ENCODE data around the gene FAM89B.

The FAM89B gene

GRCh38 chr11:65591939-65592857, 19.9 kb downstream of the FAM89B start:
- FAIRE-seq = no peak

GRCh38 chr11:65592858-65593517, 20.6 kb downstream of the FAM89B start:
- no peak for FAIRE-seq

GRCh38 chr11:65593518-65594414, 21.4 kb downstream of the FAM89B start:
- no peak for FAIRE-seq

- FAIRE-seq = no peak
Measured at GRCh38 chr11:65595131-65595530, 22.8 kb downstream of the FAM89B start.

- FAIRE-seq = no peak
Measured at GRCh38 chr11:65595543-65596281, 23.4 kb downstream of the FAM89B start, which contains the start of gene KCNK7. TSS of gene KCNK7 (minus strand) at chr11:65595800. CDS start at chr11:65595772, 28 bp downstream.

- no peak for FAIRE-seq
Measured at GRCh38 chr11:65596520-65596919, 24.2 kb downstream of the FAM89B start.

- FAIRE-seq = no peak
Measured at GRCh38 chr11:65598258-65598699, 25.9 kb downstream of the FAM89B start.

GRCh38 chr11:65599216-65599954, 27.0 kb downstream of the FAM89B start:
- no peak for FAIRE-seq

- FAIRE-seq = no peak
Measured at GRCh38 chr11:65599955-65600246, 27.6 kb downstream of the FAM89B start.

- no peak for FAIRE-seq
Measured at GRCh38 chr11:65604258-65604657, 31.9 kb downstream of the FAM89B start.

- FAIRE-seq = no peak
Measured at GRCh38 chr11:65606876-65607613, 34.7 kb downstream of the FAM89B start.

- FAIRE-seq = no peak
Measured at GRCh38 chr11:65607614-65608426, 35.5 kb downstream of the FAM89B start.

- no peak for FAIRE-seq
Measured at GRCh38 chr11:65609229-65609628, 36.9 kb downstream of the FAM89B start.

GRCh38 chr11:65609665-65610064, 37.3 kb downstream of the FAM89B start:
- no peak for FAIRE-seq

- FAIRE-seq = no peak
Measured at GRCh38 chr11:65610404-65610803, 38.1 kb downstream of the FAM89B start.

GRCh38 chr11:65611028-65611757, 38.9 kb downstream of the FAM89B start:
- FAIRE-seq = no peak

GRCh38 chr11:65611758-65612603, 39.6 kb downstream of the FAM89B start:
- no peak for FAIRE-seq

- no peak for FAIRE-seq
Measured at GRCh38 chr11:65612691-65613090, 40.4 kb downstream of the FAM89B start.

Data from colon (tissue), 2 donors.